Sciatic nerve (tissue), 2 donors: ENCODE measurements around the gene CARS1. TPM values are rescaled to one million over a fixed set of nuclear protein-coding genes. Genes with fewer than 3 reads are reported as not detected.

Source experiments
- ATAC-seq: fragments of 200-7000 bp; cut with Tn5 transposase; one replicate; pipeline ENCODE4 v1.9.1; 2020; ENCODE audit warnings: mild to moderate bottlenecking, moderate library complexity
- DNase-seq: peaks from one replicate; pipeline ENCODE4 v3.0.0-alpha.2; 2020; ENCODE audit warnings: low spot score
- intact Hi-C: fragments of 100-400 bp; cut with DNase I; formaldehyde crosslinking; loops from one replicate; pipeline ENCODE4 v1.14.2; 2022
- total RNA-seq: library from RNA; stranded (reverse); fragmentation: NEBNext Ultra II Directional; extraction: Animal tissue kit (Norgen Biotek cat#: 25700); gene quantifications from one replicate; pipeline ENCODE4 v1.2.1, GENCODE V29; 2021
- donor health status: DM: no; HTN: no; CAD: no.
- donor health status: DM: no; HTN: no; CAD: no.

The CARS1 gene
- total RNA-seq, 1 donor from 2014 or later = 42.3 TPM

- ATAC-seq (peak; percentile 45), DNase-seq (peak; percentile 71)
- intact Hi-C loops = no loop called here
These were observed 55.7 kb downstream of the CARS1 start for GRCh38 chr11:3001496-3001895.

- ATAC-seq (peak; percentile 76), DNase-seq (peak; percentile 86)
- intact Hi-C loops = no loop called here
These were observed 56.9 kb downstream of the CARS1 start for GRCh38 chr11:3000032-3000961.

GRCh38 chr11:2999464-2999998 lies 57.7 kb downstream of the CARS1 start:
- intact Hi-C loops = no loop called here
- ATAC-seq = no peak
- DNase-seq = peak; percentile 36

- ATAC-seq = no peak
- DNase-seq = peak; percentile 26
- intact Hi-C loops = no loop called here
These were observed 59.0 kb downstream of the CARS1 start for GRCh38 chr11:2998073-2998850.

GRCh38 chr11:2997406-2997805 lies 59.8 kb downstream of the CARS1 start:
- intact Hi-C loops = no loop called here
- ATAC-seq = no peak
- DNase-seq = no peak

GRCh38 chr11:2996976-2997375 lies 60.2 kb downstream of the CARS1 start:
- DNase-seq (no peak), ATAC-seq (no peak)
- intact Hi-C loops = no loop called here

GRCh38 chr11:2995893-2996554 lies 61.2 kb downstream of the CARS1 start:
- ATAC-seq (no peak), DNase-seq (no peak)
- intact Hi-C loops = no loop called here

GRCh38 chr11:2995031-2995561 lies 62.1 kb downstream of the CARS1 start:
- no peak for DNase-seq
- intact Hi-C loops = no loop called here
- no peak for ATAC-seq

GRCh38 chr11:2994336-2994730 lies 62.9 kb downstream of the CARS1 start:
- ATAC-seq (no peak), DNase-seq (no peak)
- intact Hi-C loops = no loop called here

GRCh38 chr11:2992997-2993325 lies 64.3 kb downstream of the CARS1 start:
- ATAC-seq = no peak
- no peak for DNase-seq
- intact Hi-C loops = no loop called here

GRCh38 chr11:2992234-2992996 lies 64.8 kb downstream of the CARS1 start, which contains the start of gene NAP1L4:
NAP1L4 (minus strand) TSS chr11:2992329; CDS start chr11:2979220, 13,109 bp downstream.
- ATAC-seq = peak; percentile 99
- intact Hi-C loops = no loop called here

GRCh38 chr11:2991452-2992233 lies 65.6 kb downstream of the CARS1 start:
- intact Hi-C loops = no loop called here
- DNase-seq (peak; percentile 74), ATAC-seq (peak; percentile 30)

More at GRCh38 chr11:2992234-2992996, 64.8 kb downstream of the CARS1 start, which contains the start of gene NAP1L4:
- DNase-seq = peak; percentile 99

- ATAC-seq = no peak
These were observed 66.4 kb downstream of the CARS1 start for GRCh38 chr11:2990617-2991451.

GRCh38 chr11:2989551-2989950 lies 67.7 kb downstream of the CARS1 start:
- no peak for DNase-seq
- intact Hi-C loops = no loop called here
- no peak for ATAC-seq

More at GRCh38 chr11:2990617-2991451, 66.4 kb downstream of the CARS1 start:
- no peak for DNase-seq
- intact Hi-C loops = no loop called here

- no peak for ATAC-seq
- no peak for DNase-seq
- intact Hi-C loops = no loop called here
These were observed 68.2 kb downstream of the CARS1 start for GRCh38 chr11:2989006-2989405.
